HCT116 (cell line): ENCODE results near the gene BNIP5. TPM values are rescaled to one million over a fixed set of nuclear protein-coding genes. Genes with fewer than 3 reads are reported as not detected.

Experiments
- ATAC-seq: fragments of 200-7000 bp; cut with Tn5 transposase; 2 replicates; pipeline ENCODE4 v1.9.1; 2020; ENCODE audit warnings: mild to moderate bottlenecking, moderate library complexity
- BruUV-seq: library from RNA; stranded (reverse); fragments of 400-500 nt; replicated peaks from 2 replicates; lab custom pipeline; 2021; lab: Mats Ljungman, UMichigan
- CTCF ChIA-PET: fragments of 300-600 bp; sonication (Branson Sonifier 250); formaldehyde crosslinking; loops from one replicate; lab custom pipeline; 2021; ENCODE audit warnings: antibody characterized with exemption; lab: Charles Lee
- POLR2A ChIA-PET: fragments of 300-600, 350-600 bp; sonication (Branson Sonifier 250); formaldehyde crosslinking; loops from one replicate; lab custom pipeline; 2021; ENCODE audit warnings: antibody characterized with exemption; lab: Charles Lee
- RAD21 ChIA-PET, 2 experiments: fragments of 300-600 bp; sonication (Branson Sonifier 250); formaldehyde crosslinking; loops; one replicate each; lab custom pipeline; 2023; ENCODE audit warnings: low total read pairs in 2 of 2; ENCODE audit not compliant: uncharacterized antibody in 2 of 2, unreplicated experiment in 2 of 2, low non-redundant PET in 1 of 2; lab: Charles Lee
- DNase-seq: peaks from one replicate; pipeline ENCODE4 v3.0.0-alpha.2; 2010; ENCODE audit warnings: low read depth, low spot score
- H2AFZ ChIP-seq: fragments of 200-600 bp; shearing (Covaris generic), sonication (generic); 2 replicates; pipeline ENCODE4 v1.6.1; 2017; ENCODE audit warnings: low read depth, mixed run types, mixed read lengths, antibody characterized with exemption, low read length; ENCODE audit not compliant: poor library complexity, severe bottlenecking
- H3K27ac ChIP-seq: 2 replicates; pipeline ENCODE4 v1.5.1; 2012; ENCODE audit warnings: low read depth, low read length
- H3K27me3 ChIP-seq: fragments of 200-600 bp; sonication (generic); 2 replicates; pipeline ENCODE4 v1.6.1; 2016; ENCODE audit warnings: mixed run types, low read length, mixed read lengths; ENCODE audit not compliant: insufficient read depth
- H3K36me3 ChIP-seq, 2 experiments: fragments of 200-500 bp in 1 of 2; fragments of 200-600 bp in 1 of 2; sonication (Bioruptor generic) in 1 of 2; sonication (generic) in 1 of 2; 2 replicates each; pipeline versions ENCODE4 v1.5.1 to v1.6.1; 2014 to 2016; ENCODE audit warnings: low read length in 2 of 2, inconsistent platforms in 1 of 2, mixed read lengths in 1 of 2, mixed run types in 1 of 2; ENCODE audit not compliant: insufficient read depth in 2 of 2, control insufficient read depth in 1 of 2
- H3K4me1 ChIP-seq, 2 experiments: fragments of 200-600 bp in 1 of 2; sonication (generic) in 1 of 2; 2 replicates each; pipeline versions ENCODE4 v1.5.1 to v1.6.1; 2012 to 2017; ENCODE audit warnings: low read length in 2 of 2, inconsistent platforms in 1 of 2, mild to moderate bottlenecking in 1 of 2, mixed read lengths in 1 of 2, mixed run types in 1 of 2, moderate library complexity in 1 of 2; ENCODE audit not compliant: insufficient read depth in 2 of 2, control insufficient read depth in 1 of 2
- H3K4me2 ChIP-seq: fragments of 200-600 bp; sonication (generic); 2 replicates; pipeline ENCODE4 v1.6.1; 2017; ENCODE audit warnings: mixed run types, low read length, mixed read lengths
- H3K4me3 ChIP-seq, 2 experiments: fragments of 200-600 bp in 1 of 2; sonication (generic) in 1 of 2; replicated peaks in 1 of 2; 2 replicates each; pipeline ENCODE4 v1.5.1; 2011 to 2016; ENCODE audit warnings: low read length in 2 of 2, control low read depth in 1 of 2, low read depth in 1 of 2, mild to moderate bottlenecking in 1 of 2, mixed read lengths in 1 of 2, mixed run types in 1 of 2
- H3K79me2 ChIP-seq: fragments of 200-600 bp; sonication (generic); 2 replicates; pipeline ENCODE4 v1.6.1; 2017; ENCODE audit warnings: mild to moderate bottlenecking, mixed run types, low read length, moderate library complexity, mixed read lengths; ENCODE audit not compliant: insufficient read depth
- H3K9ac ChIP-seq: fragments of 200-600 bp; sonication (generic); 2 replicates; pipeline ENCODE4 v1.6.1; 2016; ENCODE audit warnings: low read length, mixed read lengths
- H3K9me2 ChIP-seq: fragments of 200-600 bp; sonication (generic), shearing (Covaris generic); 2 replicates; pipeline ENCODE4 v1.6.1; 2017; ENCODE audit warnings: mixed run types, mild to moderate bottlenecking, moderate library complexity; ENCODE audit not compliant: insufficient read depth
- H3K9me3 ChIP-seq, 2 experiments: fragments of 200-500 bp in 1 of 2; fragments of 200-600 bp in 1 of 2; sonication (Bioruptor generic) in 1 of 2; sonication (generic) in 1 of 2; 2 replicates each; pipeline ENCODE4 v1.6.1; 2014 to 2017; ENCODE audit warnings: low read length in 2 of 2, mixed read lengths in 2 of 2, inconsistent platforms in 1 of 2, low read depth in 1 of 2, mild to moderate bottlenecking in 1 of 2, mixed run types in 1 of 2, moderate library complexity in 1 of 2; ENCODE audit not compliant: control insufficient read depth in 1 of 2, insufficient read depth in 1 of 2
- H4K20me1 ChIP-seq: fragments of 200-600 bp; sonication (generic), shearing (Covaris generic); 2 replicates; pipeline ENCODE4 v1.6.1; 2017; ENCODE audit warnings: mixed run types, mild to moderate bottlenecking, moderate library complexity; ENCODE audit not compliant: insufficient read depth
- CBX3 ChIP-seq: IDR thresholded peaks from 2 replicates; pipeline ENCODE4 v1.6.1; 2012; ENCODE audit warnings: low read depth
- CEBPB ChIP-seq: IDR thresholded peaks from 2 replicates; pipeline ENCODE4 v1.6.1; 2012; ENCODE audit warnings: low read depth
- EZH2 ChIP-seq: fragments of 200-600 bp; sonication (generic); IDR thresholded peaks from 2 replicates; pipeline ENCODE4 v1.6.1; 2017; ENCODE audit warnings: antibody characterized with exemption, mixed run types
- EZH2phosphoT487 ChIP-seq: fragments of 200-600 bp; IDR thresholded peaks from 2 replicates; pipeline ENCODE4 v1.6.1; 2018; ENCODE audit warnings: antibody characterized with exemption, borderline replicate concordance
- FOSL1 ChIP-seq: IDR thresholded peaks from 2 replicates; pipeline ENCODE4 v1.6.1; 2012; ENCODE audit warnings: low read depth
- POLR2A ChIP-seq: IDR thresholded peaks from 2 replicates; pipeline ENCODE4 v1.7.0; 2011; ENCODE audit warnings: borderline replicate concordance; ENCODE audit not compliant: insufficient read depth, insufficient read length; ENCODE audit errors: extremely low read depth
- POLR2AphosphoS5 ChIP-seq: IDR thresholded peaks from 2 replicates; pipeline ENCODE4 v1.6.1; 2011; ENCODE audit warnings: mild to moderate bottlenecking, low read depth, low read length, moderate library complexity
- RAD21 ChIP-seq: IDR thresholded peaks from 2 replicates; pipeline ENCODE4 v1.6.1; 2012; ENCODE audit warnings: low read depth, mild to moderate bottlenecking
- SP1 ChIP-seq: IDR thresholded peaks from 2 replicates; pipeline ENCODE4 v1.6.1; 2012; ENCODE audit warnings: low read depth
- SRF ChIP-seq: IDR thresholded peaks from 2 replicates; pipeline ENCODE4 v1.6.1; 2012; ENCODE audit warnings: low read depth
- TCF7L2 ChIP-seq: IDR thresholded peaks from 2 replicates; pipeline ENCODE4 v1.7.0; 2011; ENCODE audit warnings: borderline replicate concordance, inconsistent platforms; ENCODE audit not compliant: insufficient read depth, insufficient read length; ENCODE audit errors: extremely low read depth
- YY1 ChIP-seq: IDR thresholded peaks from 2 replicates; pipeline ENCODE4 v1.6.1; 2011; ENCODE audit warnings: low read length, low read depth, moderate library complexity, mild to moderate bottlenecking; ENCODE audit not compliant: insufficient replicate concordance; ENCODE audit errors: extremely low read depth
- intact Hi-C: fragments of 100-400 bp; cut with micrococcal nuclease; formaldehyde crosslinking; loops from 2 replicates; pipeline ENCODE4 v1.10.0; 2022
- total RNA-seq: library from RNA; stranded (reverse); gene quantifications from one replicate; pipeline ENCODE4 v1.2.1, GENCODE V29; 2021; ENCODE audit not compliant: unreplicated experiment
- TF ChIP-seq, protein P1 (sequence below): IDR thresholded peaks from 2 replicates; pipeline ENCODE4 v1.6.1; 2012
- TF ChIP-seq, protein P2 (sequence below), 3 experiments: fragments of 200-600 bp in 1 of 3; sonication (generic) in 1 of 3; IDR thresholded peaks in 2 of 3; conservative IDR thresholded peaks in 1 of 3; 2 replicates each; pipeline ENCODE4 v1.5.1; 2012 to 2017; ENCODE audit warnings: low read depth in 2 of 3, low read length in 2 of 3, antibody characterized with exemption in 1 of 3, borderline replicate concordance in 1 of 3, control low read depth in 1 of 3, mild to moderate bottlenecking in 1 of 3, mixed read lengths in 1 of 3, mixed run types in 1 of 3, moderate library complexity in 1 of 3; ENCODE audit not compliant: insufficient read depth in 1 of 3
- TF ChIP-seq, protein P3 (sequence below): IDR thresholded peaks from 2 replicates; pipeline ENCODE4 v1.6.1; 2011; ENCODE audit warnings: mild to moderate bottlenecking, low read length, moderate library complexity; ENCODE audit not compliant: insufficient replicate concordance; ENCODE audit errors: extremely low read depth

Gene BNIP5
- total RNA-seq, 1 experiment from 2014 or later: not detected

DNA sequence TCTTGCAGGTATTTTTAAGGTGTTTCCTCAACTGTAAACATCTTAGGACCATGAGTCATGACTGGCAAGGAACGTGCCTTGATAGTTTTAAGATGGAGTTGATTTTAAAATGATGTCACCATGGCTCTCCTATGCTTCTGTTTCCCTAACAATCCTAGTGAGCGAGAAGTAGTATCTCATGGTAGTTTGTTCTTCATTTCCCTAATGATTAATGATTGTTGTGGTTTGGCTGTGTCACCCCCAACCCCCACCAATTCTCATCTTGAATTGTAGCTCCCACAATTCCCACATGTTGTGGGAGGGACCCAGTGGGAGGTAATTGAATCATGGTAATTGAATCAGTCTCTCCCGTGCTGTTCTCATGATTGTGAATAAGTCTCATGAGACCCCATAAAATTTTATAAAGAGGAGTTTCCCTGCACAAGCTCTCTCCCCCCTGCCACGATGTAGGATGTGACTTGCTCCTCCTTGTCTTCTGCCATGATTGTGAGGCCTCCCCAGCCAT is 16.8 kb upstream of the BNIP5 start:
- Histone ChIP-seq H3K9ac (no peak overlapping the region), H4K20me1 (no peaks in the 10 kb centered on the region), H3K4me1 (peaks cover 0 to 10% of the 10 kb centered on the region in 2 experiments; a peak in 1 of 4 replicates), H3K9me2 (no peaks in the 10 kb centered on the region), H3K36me3 (no peaks in the 10 kb centered on the region), H2AFZ (no peak overlapping the region), H3K9me3 (peaks cover 0 to 5% of the 10 kb centered on the region in 2 experiments; a peak in 1 of 4 replicates), H3K4me3 (no peak overlapping the region), H3K27ac (no peak overlapping the region), H3K27me3 (no peaks in the 10 kb centered on the region), H3K79me2 (no peaks in the 10 kb centered on the region), H3K4me2 (no peak overlapping the region)
- ChIA-PET RAD21 (no interaction called here), CTCF (interaction anchor here (0.7 to 2.1 kb wide), 3 partner anchors 12 to 429 kb away, joined by 3 to 8 read pairs (median 4); no protein-coding TSS in a partner anchor), POLR2A (no interaction called here)
- TF ChIP-seq CEBPB (no peak), SP1 (no peak), TCF7L2 (no peak), POLR2A (no peak), POLR2AphosphoS5 (no peak), EZH2phosphoT487 (no peak), CBX3 (no peak)
- TF ChIP-seq, protein P1, sequence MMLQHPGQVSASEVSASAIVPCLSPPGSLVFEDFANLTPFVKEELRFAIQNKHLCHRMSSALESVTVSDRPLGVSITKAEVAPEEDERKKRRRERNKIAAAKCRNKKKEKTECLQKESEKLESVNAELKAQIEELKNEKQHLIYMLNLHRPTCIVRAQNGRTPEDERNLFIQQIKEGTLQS: no peak
- ATAC-seq (no peak), DNase-seq (no peak)
- intact Hi-C loops: no loop called here
- BruUV-seq: no TSS peak

DNA sequence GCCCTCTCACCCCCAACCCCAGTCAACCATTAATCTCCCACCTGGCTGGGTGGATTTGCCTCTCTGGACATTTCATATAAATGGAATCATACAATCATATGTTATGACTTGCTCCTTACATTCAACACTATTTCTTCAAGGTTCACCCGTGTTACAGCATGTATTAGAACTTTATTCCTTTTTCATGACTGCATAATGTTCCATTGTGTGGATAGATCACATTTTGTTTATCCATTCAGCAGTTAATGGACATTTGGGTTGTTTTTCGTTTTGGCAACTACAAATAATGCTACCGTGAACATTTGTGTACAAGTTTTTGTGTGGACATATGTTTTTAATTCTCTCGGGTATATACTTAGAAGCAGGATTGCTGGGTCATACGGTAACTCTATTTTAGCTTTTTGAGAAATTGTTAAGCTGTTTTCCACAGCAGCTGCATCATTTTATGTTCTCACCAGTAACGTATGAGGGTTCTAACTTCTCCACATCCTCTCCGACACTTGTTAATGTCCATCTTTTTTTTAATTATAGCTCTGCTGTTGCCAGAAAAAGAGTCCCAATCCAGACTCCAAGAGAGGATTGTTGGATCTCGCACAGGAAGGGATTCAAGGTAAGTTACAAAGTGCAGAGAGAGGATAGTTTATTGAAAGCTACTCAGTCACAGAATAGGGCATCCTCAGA is 15.9 kb upstream of the BNIP5 start:
- ChIA-PET CTCF (interaction anchor here (0.7 to 2.1 kb wide), 3 partner anchors 12 to 430 kb away, joined by 3 to 8 read pairs (median 4); no protein-coding TSS in a partner anchor), RAD21 (no interaction called here), POLR2A (no interaction called here)
- no peak overlapping the region for H3K4me2 ChIP-seq
- no TSS peak for BruUV-seq
- intact Hi-C loops: no loop called here
- no peaks in the 10 kb centered on the region for H3K9me2 ChIP-seq
- H3K9me3 ChIP-seq: peaks cover 0 to 5% of the 10 kb centered on the region in 2 experiments; a peak in 1 of 4 replicates
- H4K20me1 ChIP-seq: no peaks in the 10 kb centered on the region
- no peak overlapping the region for H3K9ac ChIP-seq
- H3K4me3 ChIP-seq: no peak overlapping the region
- H2AFZ ChIP-seq: no peak overlapping the region
- H3K79me2 ChIP-seq: no peaks in the 10 kb centered on the region
- peaks cover 0 to 10% of the 10 kb centered on the region in 2 experiments; a peak in 1 of 4 replicates for H3K4me1 ChIP-seq
- ATAC-seq (no peak), DNase-seq (no peak)
- H3K27ac ChIP-seq: no peak overlapping the region
- no peaks in the 10 kb centered on the region for H3K27me3 ChIP-seq
- H3K36me3 ChIP-seq: no peaks in the 10 kb centered on the region
- TF ChIP-seq CEBPB (no peak), EZH2 (no peak), POLR2A (no peak), RAD21 (no peak), SRF (no peak), EZH2phosphoT487 (no peak), FOSL1 (no peak), YY1 (no peak)
- TF ChIP-seq, protein P2, sequence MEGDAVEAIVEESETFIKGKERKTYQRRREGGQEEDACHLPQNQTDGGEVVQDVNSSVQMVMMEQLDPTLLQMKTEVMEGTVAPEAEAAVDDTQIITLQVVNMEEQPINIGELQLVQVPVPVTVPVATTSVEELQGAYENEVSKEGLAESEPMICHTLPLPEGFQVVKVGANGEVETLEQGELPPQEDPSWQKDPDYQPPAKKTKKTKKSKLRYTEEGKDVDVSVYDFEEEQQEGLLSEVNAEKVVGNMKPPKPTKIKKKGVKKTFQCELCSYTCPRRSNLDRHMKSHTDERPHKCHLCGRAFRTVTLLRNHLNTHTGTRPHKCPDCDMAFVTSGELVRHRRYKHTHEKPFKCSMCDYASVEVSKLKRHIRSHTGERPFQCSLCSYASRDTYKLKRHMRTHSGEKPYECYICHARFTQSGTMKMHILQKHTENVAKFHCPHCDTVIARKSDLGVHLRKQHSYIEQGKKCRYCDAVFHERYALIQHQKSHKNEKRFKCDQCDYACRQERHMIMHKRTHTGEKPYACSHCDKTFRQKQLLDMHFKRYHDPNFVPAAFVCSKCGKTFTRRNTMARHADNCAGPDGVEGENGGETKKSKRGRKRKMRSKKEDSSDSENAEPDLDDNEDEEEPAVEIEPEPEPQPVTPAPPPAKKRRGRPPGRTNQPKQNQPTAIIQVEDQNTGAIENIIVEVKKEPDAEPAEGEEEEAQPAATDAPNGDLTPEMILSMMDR (IDR thresholded peaks at IDR 0.05 in 2 of 3, conservative IDR thresholded peaks at IDR 0.05 in 1 of 3; ENCODE audit: borderline replicate concordance in 1 of 3, insufficient read depth in 1 of 3, low read depth in 2 of 3, low read length in 2 of 3): no peak
- TF ChIP-seq, protein P3, sequence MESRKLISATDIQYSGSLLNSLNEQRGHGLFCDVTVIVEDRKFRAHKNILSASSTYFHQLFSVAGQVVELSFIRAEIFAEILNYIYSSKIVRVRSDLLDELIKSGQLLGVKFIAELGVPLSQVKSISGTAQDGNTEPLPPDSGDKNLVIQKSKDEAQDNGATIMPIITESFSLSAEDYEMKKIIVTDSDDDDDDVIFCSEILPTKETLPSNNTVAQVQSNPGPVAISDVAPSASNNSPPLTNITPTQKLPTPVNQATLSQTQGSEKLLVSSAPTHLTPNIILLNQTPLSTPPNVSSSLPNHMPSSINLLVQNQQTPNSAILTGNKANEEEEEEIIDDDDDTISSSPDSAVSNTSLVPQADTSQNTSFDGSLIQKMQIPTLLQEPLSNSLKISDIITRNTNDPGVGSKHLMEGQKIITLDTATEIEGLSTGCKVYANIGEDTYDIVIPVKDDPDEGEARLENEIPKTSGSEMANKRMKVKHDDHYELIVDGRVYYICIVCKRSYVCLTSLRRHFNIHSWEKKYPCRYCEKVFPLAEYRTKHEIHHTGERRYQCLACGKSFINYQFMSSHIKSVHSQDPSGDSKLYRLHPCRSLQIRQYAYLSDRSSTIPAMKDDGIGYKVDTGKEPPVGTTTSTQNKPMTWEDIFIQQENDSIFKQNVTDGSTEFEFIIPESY: no peak
